K562 (cell line): ENCODE data around the gene FABP7. TPM values are rescaled to one million over a fixed set of nuclear protein-coding genes. Genes with fewer than 3 reads are reported as not detected.

ENCODE experiments used
- ATAC-seq: fragments of 200-7000 bp; cut with Tn5 transposase; 3 replicates; pipeline ENCODE4 v1.9.1; 2020; ENCODE audit warnings: moderate library complexity
- BruUV-seq: library from RNA; stranded (reverse); fragments of 400-500 nt; replicated peaks from 2 replicates; lab custom pipeline; 2021; lab: Mats Ljungman, UMichigan
- CTCF ChIA-PET: fragments of 300-600 bp; formaldehyde crosslinking; extraction: SDS; loops from one replicate; lab custom pipeline; 2021; ENCODE audit warnings: low intra/inter-chr PET ratio; lab: Yijun Ruan, JAX
- POLR2A ChIA-PET: fragments of 300-600, 350-650 bp; sonication (Branson Sonifier 250); formaldehyde crosslinking; extraction: SDS; loops from one replicate; lab custom pipeline; 2021; ENCODE audit warnings: antibody characterized with exemption, inconsistent platforms; lab: Yijun Ruan, JAX
- DNase-seq, 4 experiments: peaks; one replicate each; pipeline versions ENCODE4 v3.0.0 to v3.0.0-alpha.2; 2011 to 2018; ENCODE audit warnings: low spot score in 3 of 4, mixed read lengths in 3 of 4; ENCODE audit errors: extremely low read depth in 1 of 4
- FAIRE-seq: peaks from 2 replicates; lab custom pipeline; 2011; peaks lifted over from hg19 to GRCh38; lab: Jason Lieb, UNC
- H2AFZ ChIP-seq: 2 replicates; pipeline ENCODE4 v1.6.0; 2011; ENCODE audit warnings: low read depth, low read length, control low read depth, inconsistent platforms
- H3K27ac ChIP-seq: fragments of 200-600 bp; 3 replicates; pipeline ENCODE4 v1.8.0; 2011; ENCODE audit warnings: low read depth, mild to moderate bottlenecking, control low read depth, inconsistent platforms, low read length, moderate library complexity, mixed read lengths; ENCODE audit errors: extremely low read depth
- H3K27me3 ChIP-seq, 2 experiments: fragments of 300-600 bp in 1 of 2; 2 replicates in 1 of 2; 3 replicates in 1 of 2; pipeline versions ENCODE4 v1.6.0 to v1.8.0; 2011; ENCODE audit warnings: inconsistent platforms in 2 of 2, low read length in 2 of 2, mild to moderate bottlenecking in 1 of 2, mixed read lengths in 1 of 2, moderate library complexity in 1 of 2; ENCODE audit not compliant: control insufficient read depth in 2 of 2, insufficient read depth in 2 of 2
- H3K36me3 ChIP-seq: fragments of 300-600 bp; 3 replicates; pipeline ENCODE4 v1.8.0; 2011; ENCODE audit warnings: mild to moderate bottlenecking, low read length, inconsistent platforms; ENCODE audit not compliant: control insufficient read depth, insufficient read depth
- H3K4me1 ChIP-seq, 2 experiments: fragments of 200-600 bp in 1 of 2; replicated peaks in 1 of 2; 2 replicates in 1 of 2; 3 replicates in 1 of 2; pipeline versions ENCODE4 v1.5.1 to v1.8.0; 2011; ENCODE audit warnings: inconsistent platforms in 2 of 2, low read length in 2 of 2, mild to moderate bottlenecking in 1 of 2, mixed read lengths in 1 of 2, moderate library complexity in 1 of 2; ENCODE audit not compliant: control insufficient read depth in 2 of 2, insufficient read depth in 2 of 2
- H3K4me2 ChIP-seq: 2 replicates; pipeline ENCODE4 v1.6.1; 2011; ENCODE audit warnings: low read length, control low read depth, inconsistent platforms, mixed read lengths; ENCODE audit not compliant: insufficient read depth
- H3K4me3 ChIP-seq: fragments of 200-600 bp; sonication (generic), shearing (Covaris generic); 2 replicates; pipeline ENCODE4 v1.5.1; 2016; ENCODE audit warnings: control low read depth, inconsistent platforms
- H3K79me2 ChIP-seq: fragments of 200-600 bp; 3 replicates; pipeline ENCODE4 v1.8.0; 2011; ENCODE audit warnings: low read length, inconsistent platforms; ENCODE audit not compliant: control insufficient read depth, insufficient read depth
- H3K9ac ChIP-seq, 2 experiments: 2 replicates each; pipeline versions ENCODE4 v1.6.0 to v1.6.1; 2011; ENCODE audit warnings: low read depth in 2 of 2, low read length in 2 of 2, control low read depth in 1 of 2, inconsistent platforms in 1 of 2, mild to moderate bottlenecking in 1 of 2, mixed read lengths in 1 of 2; ENCODE audit not compliant: insufficient read depth in 1 of 2
- H3K9me1 ChIP-seq: one replicate; pipeline ENCODE4 v1.6.0; 2011; ENCODE audit warnings: inconsistent platforms, mild to moderate bottlenecking, low read length, moderate library complexity; ENCODE audit not compliant: control insufficient read depth, insufficient read depth
- H3K9me3 ChIP-seq: replicated peaks from 2 replicates; pipeline ENCODE4 v1.5.1; 2011; ENCODE audit warnings: low read depth, low read length, inconsistent platforms; ENCODE audit not compliant: control insufficient read depth, insufficient read depth
- H4K20me1 ChIP-seq: replicated peaks from 2 replicates; pipeline ENCODE4 v1.6.1; 2011; ENCODE audit warnings: low read length, inconsistent platforms, mixed read lengths; ENCODE audit not compliant: control insufficient read depth, insufficient read depth
- ARID4B ChIP-seq: sonication (generic); formaldehyde crosslinking; IDR thresholded peaks from 2 replicates; pipeline ENCODE4 v1.8.0; 2022; ENCODE audit warnings: mild to moderate bottlenecking, missing genetic modification reagents
- BHLHE40 ChIP-seq: IDR thresholded peaks from 2 replicates; pipeline ENCODE4 v1.6.1; 2011; ENCODE audit warnings: low read length, improper control_type of control experiment
- CBFA2T3 ChIP-seq: fragments of 450-650 bp; IDR thresholded peaks from 2 replicates; pipeline ENCODE4 v1.6.1; 2017
- CREBBP ChIP-seq: IDR thresholded peaks from one replicate; pipeline ENCODE4 v1.6.1; 2012; ENCODE audit warnings: low read depth, mild to moderate bottlenecking, control low read depth, inconsistent platforms, low read length
- E2F3 ChIP-seq: fragments of 250-450 bp; sonication (Bioruptor Pico); IDR thresholded peaks from 2 replicates; pipeline ENCODE4 v1.4.0; 2020; ENCODE audit warnings: mild to moderate bottlenecking
- RBM14 ChIP-seq: fragments of 200-400 bp; formaldehyde crosslinking; IDR thresholded peaks from 2 replicates; pipeline ENCODE4 v1.6.1; 2018; ENCODE audit warnings: low read depth, mild to moderate bottlenecking, low read length, moderate library complexity, borderline replicate concordance; ENCODE audit not compliant: insufficient read depth
- RNF219 ChIP-seq: fragments of 250-450 bp; sonication (Bioruptor Pico); IDR thresholded peaks from 2 replicates; pipeline ENCODE4 v1.5.0; 2022; ENCODE audit warnings: mild to moderate bottlenecking
- WGBS: fragments of 100-300 bp; shearing (Covaris generic); methylation state at CpG from one replicate; pipeline ENCODE4 v1.1.6; 2016; ENCODE audit warnings: low coverage, mixed read lengths; ENCODE audit not compliant: insufficient coverage; ENCODE audit errors: missing lambda C conversion rate; 5-methylcytosine and 5-hydroxymethylcytosine counted together
- in situ Hi-C: fragments of 300-500 bp; cut with MboI; formaldehyde crosslinking; loops from 4 replicates; pipeline ENCODE4 v1.15.0; 2018; ENCODE audit warnings: inconsistent platforms, mixed read lengths
- intact Hi-C: fragments of 100-400 bp; cut with micrococcal nuclease; formaldehyde crosslinking; loops from 2 replicates; pipeline ENCODE4 v1.14.2; 2022
- polyA plus RNA-seq, 8 experiments: library from polyadenylated mRNA; depleted of rRNA in 4 of 8; stranded (reverse) in 5 of 8; unstranded in 3 of 8; fragments of >200 nt; fragmentation: Nextera tagmentation in 2 of 8; fragmentation: Illumina TruSeq in 1 of 8; extraction: Ambion mirVana in 2 of 8; extraction: Trizol in 1 of 8; gene quantifications; 2 replicates each; pipeline versions ENCODE4 v1.2.1 to v1.2.3, GENCODE V29; 2011 to 2014; ENCODE audit warnings: inconsistent platforms in 1 of 8, missing spikeins in 1 of 8
- total RNA-seq, 7 experiments: library from RNA; depleted of rRNA in 6 of 7; stranded (reverse); fragments of >200 nt in 6 of 7; fragmentation: Illumina TruSeq in 2 of 7; extraction: Trizol in 2 of 7; gene quantifications; 2 replicates each; pipeline versions ENCODE4 v1.2.1 to v1.2.3, GENCODE V29; 2011 to 2021; ENCODE audit warnings: low replicate concordance in 1 of 7
- TF ChIP-seq, protein P1 (sequence below): fragments of 450-650 bp; IDR thresholded peaks from 2 replicates; pipeline ENCODE4 v1.6.1; 2016

FABP7 gene
- total and polyA plus RNA-seq, 9 of the 15 experiments (the other 6 are each of a cell fraction or from before 2014, with no cell fraction given), result 0.07 to 0.14 TPM; not detected in 7

DNA sequence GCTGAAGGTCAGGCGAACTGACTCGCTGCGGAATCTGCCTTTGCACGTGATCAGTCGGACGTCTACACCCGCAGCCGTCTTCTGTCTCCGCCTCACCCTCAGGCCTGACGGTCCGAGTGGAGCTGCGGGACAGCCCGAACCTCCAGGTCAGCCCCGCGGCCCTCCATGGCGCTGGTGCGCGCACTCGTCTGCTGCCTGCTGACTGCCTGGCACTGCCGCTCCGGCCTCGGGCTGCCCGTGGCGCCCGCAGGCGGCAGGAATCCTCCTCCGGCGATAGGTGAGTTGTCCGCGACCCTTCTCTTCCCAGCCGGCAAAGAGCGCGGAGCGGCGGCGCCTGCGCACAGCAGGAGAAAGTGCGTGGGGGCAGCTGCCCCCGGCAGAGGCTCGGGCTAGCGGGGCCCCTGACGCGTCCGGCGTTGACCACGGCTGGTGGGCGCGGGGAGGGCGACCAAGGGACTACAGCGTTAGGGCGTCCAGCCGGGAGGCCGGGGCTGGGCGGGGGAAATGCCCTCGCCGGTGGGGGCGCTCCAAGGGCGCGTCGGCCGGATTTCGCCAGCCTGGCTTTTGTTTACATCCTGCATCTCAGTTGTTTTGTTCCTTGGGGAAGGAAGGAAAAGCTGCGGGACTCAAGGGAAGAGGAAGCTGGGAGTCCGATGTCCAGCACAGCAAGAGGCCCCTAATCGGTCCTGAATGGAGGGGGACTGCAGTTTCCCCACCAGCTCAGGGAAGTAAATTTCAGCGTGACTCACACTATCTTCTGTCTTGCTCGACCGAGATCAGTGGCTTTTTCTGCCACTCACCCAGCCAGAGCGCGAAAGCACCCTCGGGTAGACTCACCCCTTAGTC is 9.9 kb downstream of the FABP7 start, which contains the start of gene SMPDL3A:
SMPDL3A (plus strand) TSS at position 77 of the 846 bp plus-strand sequence; CDS start at position 166, 89 bp downstream.
- Histone ChIP-seq H3K4me3 (peak within 1 kb of the TSS; percentile 70), H3K79me2 (no peaks in the 10 kb centered on the region), H3K27ac (peak within 1 kb of the TSS; percentile 39), H3K27me3 (peaks cover 2 to 11% of the 10 kb centered on the region in 2 experiments; a peak in 3 of 5 replicates), H3K36me3 (no peaks in the 10 kb centered on the region), H3K4me1 (peaks cover 6 to 9% of the 10 kb centered on the region in 2 experiments; a peak in 4 of 5 replicates), H3K9me3 (no peaks in the 10 kb centered on the region), H3K4me2 (peak within 1 kb of the TSS; percentile 92), H3K9ac (peak within 1 kb of the TSS; percentile 76 to 93), H3K9me1 (no peaks in the 10 kb centered on the region), H2AFZ (peak within 1 kb of the TSS; percentile 99), H4K20me1 (no peaks in the 10 kb centered on the region)
- peak; percentile 55 to 63 (median 58) for DNase-seq
- POLR2A ChIA-PET, result interaction anchor here (0.8 kb wide), 1 partner anchor 77 kb away, joined by 3 read pairs; no protein-coding TSS in a partner anchor
- peak; percentile 89 for ATAC-seq
- CTCF ChIA-PET, result no interaction called here
- TSS peak; percentile 36 for BruUV-seq
- FAIRE-seq, result no peak
- WGBS, result under 1% methylated on average over 69 of the region's 71 CpGs
- intact Hi-C loops, result loop anchor here (2.0 kb wide), 1 partner anchor 49 kb away; no protein-coding TSS in a partner anchor
- in situ Hi-C loops, result no loop called here
- TF ChIP-seq ARID4B (CRISPR knock-in tag), result no peak
- peak; percentile 88 for TF ChIP-seq BHLHE40
- TF ChIP-seq, protein P1, sequence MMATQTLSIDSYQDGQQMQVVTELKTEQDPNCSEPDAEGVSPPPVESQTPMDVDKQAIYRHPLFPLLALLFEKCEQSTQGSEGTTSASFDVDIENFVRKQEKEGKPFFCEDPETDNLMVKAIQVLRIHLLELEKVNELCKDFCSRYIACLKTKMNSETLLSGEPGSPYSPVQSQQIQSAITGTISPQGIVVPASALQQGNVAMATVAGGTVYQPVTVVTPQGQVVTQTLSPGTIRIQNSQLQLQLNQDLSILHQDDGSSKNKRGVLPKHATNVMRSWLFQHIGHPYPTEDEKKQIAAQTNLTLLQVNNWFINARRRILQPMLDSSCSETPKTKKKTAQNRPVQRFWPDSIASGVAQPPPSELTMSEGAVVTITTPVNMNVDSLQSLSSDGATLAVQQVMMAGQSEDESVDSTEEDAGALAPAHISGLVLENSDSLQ, result peak; percentile 31; the same call in 1 of the 2 replicates
- no peak for TF ChIP-seq RNF219 (CRISPR knock-in tag)
- no peak for TF ChIP-seq CBFA2T3
- no peak for TF ChIP-seq CREBBP
- no peak for TF ChIP-seq E2F3 (CRISPR knock-in tag)
- TF ChIP-seq RBM14, result no peak
